GM12878 (cell line): Measurements from ENCODE around the gene ATP6AP2. TPM values are rescaled to one million over a fixed set of nuclear protein-coding genes. Genes with fewer than 3 reads are reported as not detected.

ENCODE experiments used
- ATAC-seq: fragments of 200-7000 bp; cut with Tn5 transposase; 3 replicates; pipeline ENCODE4 v1.9.1; 2020; ENCODE audit warnings: mild to moderate bottlenecking, moderate library complexity
- BruUV-seq: library from RNA; stranded (reverse); fragments of 400-500 nt; replicated peaks from 2 replicates; lab custom pipeline; 2021; lab: Mats Ljungman, UMichigan
- CTCF ChIA-PET: fragments of 300-600 bp; sonication (Branson Sonifier 250); formaldehyde crosslinking; extraction: SDS; loops from one replicate; lab custom pipeline; 2021; ENCODE audit warnings: inconsistent platforms; lab: Yijun Ruan, JAX
- POLR2A ChIA-PET: fragments of 350-600 bp; formaldehyde crosslinking; extraction: SDS; loops from one replicate; lab custom pipeline; 2021; ENCODE audit warnings: inconsistent platforms; lab: Charles Lee
- RAD21 ChIA-PET: fragments of 300-600 bp; sonication (Branson Sonifier 250); formaldehyde crosslinking; loops from one replicate; lab custom pipeline; 2023; ENCODE audit warnings: antibody characterized with exemption; ENCODE audit not compliant: unreplicated experiment; lab: Charles Lee
- SMC1A ChIA-PET: fragments of 300-600 bp; sonication (Branson Sonifier 250); formaldehyde crosslinking; loops from one replicate; lab custom pipeline; 2023; ENCODE audit not compliant: unreplicated experiment, uncharacterized antibody; lab: Charles Lee
- DNase-seq: peaks from one replicate; pipeline ENCODE4 v3.0.0-alpha.2; 2011; ENCODE audit warnings: low read depth, low spot score
- FAIRE-seq: peaks from 3 replicates; lab custom pipeline; 2011; peaks lifted over from hg19 to GRCh38; lab: Jason Lieb, UNC
- H2AFZ ChIP-seq: 2 replicates; pipeline ENCODE4 v1.6.0; 2011; ENCODE audit warnings: low read depth, low read length, control low read depth; ENCODE audit not compliant: control insufficient read depth
- H3K27ac ChIP-seq: 2 replicates; pipeline ENCODE4 v1.5.1; 2011; ENCODE audit warnings: control low read depth; ENCODE audit not compliant: control insufficient read depth, insufficient read depth
- H3K27me3 ChIP-seq, 2 experiments: replicated peaks in 1 of 2; 2 replicates each; pipeline versions ENCODE4 v1.6.0 to v1.6.1; 2011; ENCODE audit warnings: low read length in 1 of 2; ENCODE audit not compliant: control insufficient read depth in 2 of 2, insufficient read depth in 2 of 2
- H3K36me3 ChIP-seq, 2 experiments: 2 replicates each; pipeline ENCODE4 v1.5.1; 2011; ENCODE audit warnings: low read length in 1 of 2; ENCODE audit not compliant: control insufficient read depth in 2 of 2, insufficient read depth in 2 of 2
- H3K4me1 ChIP-seq: 2 replicates; pipeline ENCODE4 v1.6.1; 2011; ENCODE audit warnings: mild to moderate bottlenecking, low read length, moderate library complexity, mixed read lengths; ENCODE audit not compliant: control insufficient read depth, insufficient read depth
- H3K4me2 ChIP-seq: 2 replicates; pipeline ENCODE4 v1.6.0; 2011; ENCODE audit warnings: control low read depth; ENCODE audit not compliant: control insufficient read depth, insufficient read depth
- H3K4me3 ChIP-seq: fragments of 200-600 bp; sonication (generic); 2 replicates; pipeline ENCODE4 v1.5.1; 2016
- H3K79me2 ChIP-seq: 2 replicates; pipeline ENCODE4 v1.6.0; 2011; ENCODE audit warnings: low read length; ENCODE audit not compliant: control insufficient read depth, insufficient read depth
- H3K9ac ChIP-seq: 2 replicates; pipeline ENCODE4 v1.8.0; 2011; ENCODE audit warnings: low read length, control low read depth, mixed read lengths; ENCODE audit not compliant: control insufficient read depth, insufficient read depth
- H3K9me3 ChIP-seq: replicated peaks from 3 replicates; pipeline ENCODE4 v1.5.1; 2011; ENCODE audit warnings: mild to moderate bottlenecking, low read length; ENCODE audit not compliant: control insufficient read depth, insufficient read depth
- H4K20me1 ChIP-seq: 2 replicates; pipeline ENCODE4 v1.6.0; 2011; ENCODE audit not compliant: control insufficient read depth, insufficient read depth
- CREB1 ChIP-seq: IDR thresholded peaks from 2 replicates; pipeline ENCODE4 v1.6.1; 2012; ENCODE audit warnings: low read depth, mild to moderate bottlenecking, inconsistent platforms
- POLR2AphosphoS2 ChIP-seq: IDR thresholded peaks from 2 replicates; pipeline ENCODE4 v1.6.1; 2011; ENCODE audit warnings: low read depth, mild to moderate bottlenecking, low read length, improper control_type of control experiment, moderate library complexity
- SUZ12 ChIP-seq: fragments of 200-600 bp; sonication (generic); IDR thresholded peaks from one replicate; pipeline ENCODE4 v1.6.1; 2018; ENCODE audit warnings: antibody characterized with exemption, mild to moderate bottlenecking; ENCODE audit not compliant: unreplicated experiment
- ZNF24 ChIP-seq: fragments of 450-650 bp; IDR thresholded peaks from 2 replicates; pipeline ENCODE4 v1.6.1; 2017; ENCODE audit warnings: antibody characterized with exemption, mild to moderate bottlenecking
- WGBS: methylation state at CpG from one replicate; pipeline ENCODE4 v1.1.6; 2016; ENCODE audit warnings: low lambda C conversion rate; ENCODE audit not compliant: insufficient replicate concordance, insufficient coverage; ENCODE audit errors: missing lambda C conversion rate; 5-methylcytosine and 5-hydroxymethylcytosine counted together
- in situ Hi-C: fragments of 300-500 bp; cut with MboI; formaldehyde crosslinking; loops from 9 replicates; pipeline ENCODE4 v1.14.3; 2018; ENCODE audit warnings: mixed read lengths
- intact Hi-C: fragments of 100-400 bp; cut with micrococcal nuclease; formaldehyde crosslinking; loops from one replicate; pipeline ENCODE4 v1.14.2; 2022; ENCODE audit not compliant: unreplicated experiment
- polyA plus RNA-seq, 11 experiments: library from polyadenylated mRNA; depleted of rRNA in 4 of 11; unstranded in 6 of 11; stranded (reverse) in 5 of 11; fragments of >200 nt; fragmentation: Nextera tagmentation in 4 of 11; fragmentation: Illumina TruSeq in 1 of 11; extraction: Ambion mirVana in 4 of 11; extraction: Trizol in 1 of 11; gene quantifications; 1 replicate in 1 of 11; 2 replicates in 10 of 11; pipeline versions ENCODE4 v1.2.1 to v1.2.3, GENCODE V29; 2011 to 2016; ENCODE audit warnings: inconsistent platforms in 2 of 11, missing spikeins in 2 of 11, low read depth in 1 of 11
- total RNA-seq, 4 experiments: library from RNA; depleted of rRNA in 3 of 4; stranded (reverse); fragments of >200 nt in 3 of 4; fragmentation: Illumina TruSeq in 1 of 4; extraction: Trizol in 1 of 4; gene quantifications; 2 replicates each; pipeline versions ENCODE4 v1.2.1 to v1.2.3, GENCODE V29; 2013 to 2021

Gene ATP6AP2
- total and polyA plus RNA-seq, 10 of the 15 experiments (the other 5 are each of a cell fraction or from before 2014, with no cell fraction given), result 36.3 to 141 (median 56.0) TPM

DNA sequence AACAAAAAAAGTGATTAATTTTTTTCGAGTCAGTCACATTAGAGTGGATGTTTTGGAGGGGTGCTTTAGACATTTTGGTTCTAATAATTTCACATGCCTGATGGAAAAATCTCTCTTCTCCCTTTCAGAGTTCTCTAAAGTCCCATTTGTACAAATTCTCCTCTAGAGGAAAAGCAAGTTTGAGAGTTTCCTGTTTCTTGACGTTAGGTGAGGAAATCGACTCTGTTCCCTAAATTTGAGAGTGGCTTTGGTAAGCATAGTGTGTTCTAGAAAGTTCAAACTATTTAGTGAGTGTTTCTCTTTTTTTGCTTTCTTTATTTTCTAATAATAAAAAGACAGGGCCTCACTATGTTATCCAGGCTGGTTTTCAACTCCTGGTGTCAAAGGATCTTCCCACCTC is 1.6 kb upstream of the ATP6AP2 start (continued):
- no peak for TF ChIP-seq ZNF24

DNA sequence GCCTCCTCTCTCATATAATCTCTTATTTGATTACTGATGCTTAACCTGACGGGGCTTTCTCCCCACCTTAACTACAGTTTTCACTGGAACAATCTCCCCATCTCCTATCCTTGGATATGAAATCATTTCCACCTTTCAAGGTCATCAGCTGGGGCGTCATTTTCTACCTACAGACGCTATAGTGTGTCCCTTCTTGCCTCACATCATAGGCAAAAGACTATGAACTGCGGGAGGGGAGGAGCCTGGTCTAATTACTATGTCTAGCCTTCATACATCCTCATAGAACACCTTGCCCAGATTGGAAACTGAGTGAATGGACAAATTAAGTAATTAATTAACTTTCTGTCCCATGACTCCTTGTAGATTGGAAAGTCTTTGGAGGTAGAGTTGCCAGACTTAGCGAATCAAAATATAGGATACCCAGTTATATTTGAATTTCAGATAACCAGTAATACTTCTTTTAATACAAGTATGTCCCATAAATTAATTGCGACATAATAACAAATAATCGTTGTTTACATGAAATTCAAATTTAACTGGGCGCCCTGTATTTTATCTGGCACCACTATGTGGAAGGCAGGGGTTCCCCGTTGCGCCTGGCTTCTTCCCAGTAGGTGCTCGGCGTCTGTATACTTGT is 752 bp upstream of the ATP6AP2 start:
- peak overlapping the region; percentile 47 for H3K9ac ChIP-seq
- ChIA-PET CTCF (interaction anchor here (0.7 to 2.4 kb wide), 3 partner anchors 9 to 299 kb away, joined by 3 to 8 read pairs (median 3); no protein-coding TSS in a partner anchor), SMC1A (interaction anchor here (1.2 to 2.0 kb wide), 2 partner anchors 10 to 35 kb away, joined by 4 to 9 read pairs; no protein-coding TSS in a partner anchor), RAD21 (interaction anchor here (1.2 to 1.7 kb wide), 3 partner anchors 9 to 36 kb away, joined by 4 to 6 read pairs (median 4); no protein-coding TSS in a partner anchor), POLR2A (interaction anchor here (2.0 kb wide), 1 partner anchor 10 kb away, joined by 7 read pairs; no protein-coding TSS in a partner anchor)
- no peaks in the 10 kb centered on the region for H3K36me3 ChIP-seq
- peak overlapping the region; percentile 62; the same call in 1 of the 2 replicates for H3K27ac ChIP-seq
- intact Hi-C loops, result no loop called here
- DNase-seq (no peak), ATAC-seq (peak; percentile 77), FAIRE-seq (no peak)
- no peaks in the 10 kb centered on the region for H4K20me1 ChIP-seq
- peak overlapping the region; percentile 91 for H2AFZ ChIP-seq
- TF ChIP-seq SUZ12, result no peak
- no peak for TF ChIP-seq POLR2AphosphoS2
- peak; percentile 51; the same call in 1 of the 2 replicates for TF ChIP-seq CREB1
- no peak overlapping the region; the same call in 1 of the 2 replicates for H3K4me2 ChIP-seq
- H3K27me3 ChIP-seq, result no peaks in the 10 kb centered on the region
- in situ Hi-C loops, result no loop called here
- H3K4me1 ChIP-seq, result no peaks in the 10 kb centered on the region
- peak overlapping the region; percentile 62 for H3K4me3 ChIP-seq
- 26% methylated on average over 12 of the region's 12 CpGs for WGBS
- H3K79me2 ChIP-seq, result peaks cover 27% of the 10 kb centered on the region
- no TSS peak for BruUV-seq
- no peaks in the 10 kb centered on the region; the same call in 2 of the 3 replicates for H3K9me3 ChIP-seq
